HepG2 (cell line): ENCODE measurements around the gene TMIGD2. TPM values are rescaled to one million over a fixed set of nuclear protein-coding genes. Genes with fewer than 3 reads are reported as not detected.

ENCODE experiments used
- ATRX ChIP-seq: sonication (generic); formaldehyde crosslinking; IDR thresholded peaks from 2 replicates; pipeline ENCODE4 v1.4.0; 2020; ENCODE audit warnings: missing genetic modification reagents, borderline replicate concordance
- CSRNP2 ChIP-seq: sonication (generic); formaldehyde crosslinking; conservative IDR thresholded peaks from 2 replicates; pipeline ENCODE4 v1.8.0; 2022; ENCODE audit warnings: low read depth, missing genetic modification reagents
- DMTF1 ChIP-seq: sonication (generic); formaldehyde crosslinking; IDR thresholded peaks from 2 replicates; pipeline ENCODE4 v1.4.0; 2020; ENCODE audit warnings: mild to moderate bottlenecking, missing genetic modification reagents
- FOSL1 ChIP-seq: sonication (generic); formaldehyde crosslinking; IDR thresholded peaks from 2 replicates; pipeline ENCODE4 v1.9.0; 2021; ENCODE audit warnings: missing genetic modification reagents, borderline replicate concordance
- JARID2 ChIP-seq: sonication (generic); formaldehyde crosslinking; IDR thresholded peaks from 2 replicates; pipeline ENCODE4 v1.8.1; 2023; ENCODE audit warnings: missing genetic modification reagents, inconsistent platforms; ENCODE audit not compliant: insufficient replicate concordance
- JUND ChIP-seq: sonication (generic); formaldehyde crosslinking; IDR thresholded peaks from 2 replicates; pipeline ENCODE4 v1.8.0; 2022; ENCODE audit warnings: mild to moderate bottlenecking, missing genetic modification reagents
- KDM5A ChIP-seq: fragments of 200-600 bp; sonication (generic); IDR thresholded peaks from 2 replicates; pipeline ENCODE4 v1.7.0; 2018; ENCODE audit warnings: antibody characterized with exemption, mild to moderate bottlenecking, low read length, borderline replicate concordance
- MAFK ChIP-seq, 2 experiments: IDR thresholded peaks in 1 of 2; conservative IDR thresholded peaks in 1 of 2; 2 replicates each; pipeline ENCODE4 v1.6.1; 2011; ENCODE audit warnings: improper control_type of control experiment in 2 of 2, low read length in 2 of 2
- RELA ChIP-seq: sonication (generic); formaldehyde crosslinking; IDR thresholded peaks from 2 replicates; pipeline ENCODE4 v1.4.0; 2020; ENCODE audit warnings: missing genetic modification reagents
- TBP ChIP-seq: sonication (generic); formaldehyde crosslinking; IDR thresholded peaks from 2 replicates; pipeline ENCODE4 v1.5.0; 2020; ENCODE audit warnings: missing genetic modification reagents
- TCF7L2 ChIP-seq: IDR thresholded peaks from 2 replicates; pipeline ENCODE4 v1.6.1; 2011; ENCODE audit warnings: mild to moderate bottlenecking, low read depth, low read length, moderate library complexity
- TFDP2 ChIP-seq: sonication (generic); formaldehyde crosslinking; IDR thresholded peaks from 2 replicates; pipeline ENCODE4 v1.4.0; 2020; ENCODE audit warnings: missing genetic modification reagents
- ZC3H4 ChIP-seq: sonication (generic); formaldehyde crosslinking; IDR thresholded peaks from 2 replicates; pipeline ENCODE4 v1.4.0; 2020; ENCODE audit warnings: missing genetic modification reagents, borderline replicate concordance
- ZFP1 ChIP-seq: IDR thresholded peaks from 2 replicates; pipeline ENCODE4 v1.6.1; 2016
- ZFP41 ChIP-seq: sonication (generic); formaldehyde crosslinking; IDR thresholded peaks from 2 replicates; pipeline ENCODE4 v1.4.0; 2020; ENCODE audit warnings: mild to moderate bottlenecking, missing genetic modification reagents, borderline replicate concordance
- ZNF256 ChIP-seq: sonication (generic); formaldehyde crosslinking; conservative IDR thresholded peaks from 2 replicates; pipeline ENCODE4 v1.4.0; 2020; ENCODE audit warnings: missing genetic modification reagents
- ZNF546 ChIP-seq: sonication (generic); formaldehyde crosslinking; conservative IDR thresholded peaks from 2 replicates; pipeline ENCODE4 v1.8.1; 2023; ENCODE audit warnings: mild to moderate bottlenecking, missing genetic modification reagents
- ZNF556 ChIP-seq: sonication (generic); formaldehyde crosslinking; IDR thresholded peaks from 2 replicates; pipeline ENCODE4 v1.4.0; 2020; ENCODE audit warnings: mild to moderate bottlenecking, missing genetic modification reagents, borderline replicate concordance
- ZNF768 ChIP-seq: sonication (generic); formaldehyde crosslinking; IDR thresholded peaks from 2 replicates; pipeline ENCODE4 v1.4.0; 2020; ENCODE audit warnings: missing genetic modification reagents
- ZXDC ChIP-seq: sonication (generic); formaldehyde crosslinking; IDR thresholded peaks from 2 replicates; pipeline ENCODE4 v1.5.0; 2020; ENCODE audit warnings: mild to moderate bottlenecking, missing genetic modification reagents
- polyA plus RNA-seq, 8 experiments: library from polyadenylated mRNA; depleted of rRNA in 3 of 8; stranded (reverse) in 7 of 8; unstranded in 1 of 8; fragments of >200 nt; fragmentation: Illumina TruSeq in 4 of 8; extraction: Trizol in 4 of 8; gene quantifications; 2 replicates each; pipeline versions ENCODE4 v1.2.1 to v1.2.3, GENCODE V29; 2011 to 2016; ENCODE audit warnings: low read depth in 4 of 8, missing spikeins in 1 of 8, mixed read lengths in 1 of 8; ENCODE audit not compliant: insufficient read depth in 1 of 8
- total RNA-seq, 5 experiments: library from RNA; depleted of rRNA; stranded (reverse); fragments of >200 nt; fragmentation: Illumina TruSeq; extraction: Trizol; gene quantifications; 2 replicates each; pipeline ENCODE4 v1.2.3, GENCODE V29; 2016; ENCODE audit warnings: low read depth in 1 of 5

The TMIGD2 gene
- total and polyA plus RNA-seq, 2 of the 13 experiments (the other 11 are each of a cell fraction or from before 2014, with no cell fraction given): 0.11 to 1.0 TPM

GRCh38 chr19:4310247-4311121 lies 8.3 kb upstream of the TMIGD2 start (continued):
- TF ChIP-seq FOSL1 (CRISPR knock-in tag) (peak; percentile 91), ZFP1 (peak; percentile 85), JUND (CRISPR knock-in tag) (peak; percentile 98), DMTF1 (CRISPR knock-in tag) (no peak), RELA (CRISPR knock-in tag) (peak; percentile 87; the same call in 1 of the 2 replicates), ZNF768 (no peak), CSRNP2 (CRISPR knock-in tag) (no peak), ZNF556 (CRISPR knock-in tag) (peak; percentile 67; the same call in 1 of the 2 replicates), KDM5A (no peak), TBP (no peak), JARID2 (CRISPR knock-in tag) (peak; percentile 48), TFDP2 (CRISPR knock-in tag) (peak; percentile 89), ATRX (CRISPR knock-in tag) (no peak), TCF7L2 (no peak), ZNF546 (CRISPR knock-in tag) (peak; percentile 85; the same call in 1 of the 2 replicates), MAFK (conservative IDR thresholded peaks at IDR 0.05 in 1 of 2, IDR thresholded peaks at IDR 0.05 in 1 of 2; ENCODE audit: low read length in 2 of 2) (no peak), ZXDC (no peak), ZNF256 (CRISPR knock-in tag) (no peak), ZFP41 (no peak), ZC3H4 (CRISPR knock-in tag) (no peak)
